HepG2 (cell line): ENCODE data around the gene B3GALT5. TPM values are rescaled to one million over a fixed set of nuclear protein-coding genes. Genes with fewer than 3 reads are reported as not detected.

Source experiments
- ATAC-seq: fragments of 200-7000 bp; cut with Tn5 transposase; 3 replicates; pipeline ENCODE4 v1.9.1; 2020; ENCODE audit warnings: mild to moderate bottlenecking, moderate library complexity
- BruUV-seq: library from RNA; stranded (reverse); fragments of 400-500 nt; replicated peaks from 2 replicates; lab custom pipeline; 2021; lab: Mats Ljungman, UMichigan
- CTCF ChIA-PET: fragments of 300-600 bp; formaldehyde crosslinking; extraction: SDS; loops from one replicate; lab custom pipeline; 2021; ENCODE audit warnings: low total read pairs, inconsistent platforms, low intra/inter-chr PET ratio; lab: Yijun Ruan, JAX
- POLR2A ChIA-PET: fragments of 350-600 bp; sonication (Branson Sonifier 250); formaldehyde crosslinking; loops from one replicate; lab custom pipeline; 2020; ENCODE audit warnings: antibody characterized with exemption, inconsistent platforms; lab: Yijun Ruan, JAX
- DNase-seq: peaks from one replicate; pipeline ENCODE4 v3.0.0-alpha.2; 2015; ENCODE audit warnings: low spot score
- FAIRE-seq: peaks from 3 replicates; lab custom pipeline; 2011; peaks lifted over from hg19 to GRCh38; lab: Jason Lieb, UNC
- H2AFZ ChIP-seq: one replicate; pipeline ENCODE4 v1.6.1; 2011; ENCODE audit warnings: low read length, inconsistent platforms
- H3K27ac ChIP-seq: fragments of 300-600 bp; 3 replicates; pipeline ENCODE4 v1.8.0; 2011; ENCODE audit warnings: mixed run types, mild to moderate bottlenecking, mixed read lengths, low read length, inconsistent platforms; ENCODE audit not compliant: insufficient read depth; ENCODE audit errors: extremely low read length
- H3K27me3 ChIP-seq, 2 experiments: fragments of 200-600 bp in 1 of 2; 2 replicates in 1 of 2; 3 replicates in 1 of 2; pipeline versions ENCODE4 v1.6.0 to v1.8.0; 2011; ENCODE audit warnings: low read length in 2 of 2, mild to moderate bottlenecking in 2 of 2, moderate library complexity in 2 of 2, inconsistent platforms in 1 of 2; ENCODE audit not compliant: insufficient read depth in 2 of 2, control insufficient read depth in 1 of 2
- H3K36me3 ChIP-seq, 2 experiments: fragments of 200-600 bp in 1 of 2; replicated peaks in 1 of 2; 2 replicates in 1 of 2; 3 replicates in 1 of 2; pipeline versions ENCODE4 v1.5.1 to v1.8.0; 2011; ENCODE audit warnings: low read length in 2 of 2, inconsistent platforms in 1 of 2; ENCODE audit not compliant: insufficient read depth in 2 of 2, control insufficient read depth in 1 of 2
- H3K4me1 ChIP-seq: 2 replicates; pipeline ENCODE4 v1.5.1; 2012; ENCODE audit warnings: low read length, inconsistent platforms; ENCODE audit not compliant: insufficient read depth
- H3K4me2 ChIP-seq: 2 replicates; pipeline ENCODE4 v1.6.0; 2011; ENCODE audit warnings: low read depth, low read length, inconsistent platforms
- H3K4me3 ChIP-seq, 3 experiments: fragments of 200-600 bp in 1 of 3; sonication (generic), shearing (Covaris generic) in 1 of 3; replicated peaks in 1 of 3; 2 replicates each; pipeline ENCODE4 v1.5.1; 2011 to 2016; ENCODE audit warnings: low read length in 3 of 3, inconsistent platforms in 2 of 3, low read depth in 2 of 3, mild to moderate bottlenecking in 2 of 3, control low read depth in 1 of 3, mixed read lengths in 1 of 3; ENCODE audit not compliant: insufficient read depth in 1 of 3
- H3K79me2 ChIP-seq: one replicate; pipeline ENCODE4 v1.6.1; 2011; ENCODE audit warnings: low read length, inconsistent platforms; ENCODE audit not compliant: insufficient read depth
- H3K9ac ChIP-seq: 2 replicates; pipeline ENCODE4 v1.6.0; 2011; ENCODE audit warnings: mild to moderate bottlenecking, low read depth, low read length, inconsistent platforms; ENCODE audit not compliant: insufficient read depth
- H3K9me3 ChIP-seq: 2 replicates; pipeline ENCODE4 v1.5.1; 2012; ENCODE audit warnings: mild to moderate bottlenecking, low read length
- H4K20me1 ChIP-seq: 2 replicates; pipeline ENCODE4 v1.6.0; 2011; ENCODE audit warnings: inconsistent platforms, mild to moderate bottlenecking, low read length, moderate library complexity; ENCODE audit not compliant: insufficient read depth
- ARNT ChIP-seq: fragments of 450-650 bp; IDR thresholded peaks from 2 replicates; pipeline ENCODE4 v1.6.1; 2017
- FOXA3 ChIP-seq: IDR thresholded peaks from 2 replicates; pipeline ENCODE4 v1.6.1; 2016; ENCODE audit warnings: missing genetic modification reagents, missing compliant biosample characterization
- GZF1 ChIP-seq: sonication (generic); formaldehyde crosslinking; IDR thresholded peaks from 2 replicates; pipeline ENCODE4 v1.5.1; 2020; ENCODE audit warnings: mild to moderate bottlenecking, missing genetic modification reagents
- HMG20B ChIP-seq: conservative IDR thresholded peaks from 2 replicates; pipeline ENCODE4 v1.6.1; 2016; ENCODE audit warnings: missing genetic modification reagents, missing compliant biosample characterization
- KLF15 ChIP-seq: sonication (generic); formaldehyde crosslinking; IDR thresholded peaks from 2 replicates; pipeline ENCODE4 v1.8.1; 2023; ENCODE audit warnings: borderline replicate concordance, mild to moderate bottlenecking, inconsistent platforms, missing genetic modification reagents, mixed read lengths
- ONECUT2 ChIP-seq: sonication (generic); formaldehyde crosslinking; IDR thresholded peaks from 2 replicates; pipeline ENCODE4 v1.4.0; 2020; ENCODE audit warnings: missing genetic modification reagents
- SIX4 ChIP-seq: sonication (generic); formaldehyde crosslinking; IDR thresholded peaks from 2 replicates; pipeline ENCODE4 v1.4.0; 2020; ENCODE audit warnings: missing genetic modification reagents
- SKI ChIP-seq: fragments of 450-650 bp; IDR thresholded peaks from one replicate; pipeline ENCODE4 v1.6.1; 2018; ENCODE audit warnings: mild to moderate bottlenecking; ENCODE audit not compliant: partially characterized antibody
- ZNF275 ChIP-seq: sonication (generic); formaldehyde crosslinking; IDR thresholded peaks from 2 replicates; pipeline ENCODE4 v1.8.0; 2022; ENCODE audit warnings: missing genetic modification reagents, mild to moderate bottlenecking, inconsistent platforms, borderline replicate concordance
- WGBS: methylation state at CpG from one replicate; pipeline ENCODE4 v1.1.6; 2017; ENCODE audit warnings: low lambda C conversion rate; 5-methylcytosine and 5-hydroxymethylcytosine counted together
- in situ Hi-C: cut with HindIII; loops from 2 replicates; pipeline ENCODE4 v1.10.0; 2017; ENCODE audit warnings: low pct_unique_long_range_greater_than_20kb; ENCODE audit not compliant: extremely low pct_ligation_motif_present
- intact Hi-C: fragments of 100-400 bp; cut with micrococcal nuclease; formaldehyde crosslinking; loops from one replicate; pipeline ENCODE4 v1.10.0; 2022; ENCODE audit not compliant: unreplicated experiment
- polyA plus RNA-seq, 8 experiments: library from polyadenylated mRNA; depleted of rRNA in 3 of 8; stranded (reverse) in 7 of 8; unstranded in 1 of 8; fragments of >200 nt; fragmentation: Illumina TruSeq in 4 of 8; extraction: Trizol in 4 of 8; gene quantifications; 2 replicates each; pipeline versions ENCODE4 v1.2.1 to v1.2.3, GENCODE V29; 2011 to 2016; ENCODE audit warnings: low read depth in 4 of 8, missing spikeins in 1 of 8, mixed read lengths in 1 of 8; ENCODE audit not compliant: insufficient read depth in 1 of 8
- total RNA-seq, 5 experiments: library from RNA; depleted of rRNA; stranded (reverse); fragments of >200 nt; fragmentation: Illumina TruSeq; extraction: Trizol; gene quantifications; 2 replicates each; pipeline ENCODE4 v1.2.3, GENCODE V29; 2016; ENCODE audit warnings: low read depth in 1 of 5
- TF ChIP-seq, protein P1 (sequence below): sonication (generic); formaldehyde crosslinking; IDR thresholded peaks from 2 replicates; pipeline ENCODE4 v1.4.0; 2020; ENCODE audit warnings: missing genetic modification reagents
- TF ChIP-seq, protein P2 (sequence below): sonication (generic); formaldehyde crosslinking; IDR thresholded peaks from 2 replicates; pipeline ENCODE4 v1.4.0; 2020; ENCODE audit warnings: missing genetic modification reagents, mild to moderate bottlenecking, borderline replicate concordance
- TF ChIP-seq, protein P3 (sequence below): sonication (generic); formaldehyde crosslinking; IDR thresholded peaks from 2 replicates; pipeline ENCODE4 v1.5.1; 2020; ENCODE audit warnings: mild to moderate bottlenecking, missing genetic modification reagents

B3GALT5 gene
- total and polyA plus RNA-seq, 2 of the 13 experiments (the other 11 are each of a cell fraction or from before 2014, with no cell fraction given), result 0.02 to 0.03 TPM

GRCh38 chr21:39661121-39661520, 48.4 kb downstream of the B3GALT5 start:
- intact Hi-C loops (no loop called here), in situ Hi-C loops (no loop called here)
- Histone ChIP-seq H3K4me1 (no peaks in the 10 kb centered on the region), H3K9ac (no peak overlapping the region), H3K9me3 (no peaks in the 10 kb centered on the region), H3K27ac (no peak overlapping the region), H3K4me2 (no peak overlapping the region), H4K20me1 (no peaks in the 10 kb centered on the region), H3K4me3 (no peak overlapping the region), H2AFZ (no peak overlapping the region), H3K79me2 (no peaks in the 10 kb centered on the region), H3K36me3 (no peaks in the 10 kb centered on the region), H3K27me3 (peaks cover 2 to 5% of the 10 kb centered on the region in 2 experiments; a peak in 2 of 5 replicates)
- TF ChIP-seq, protein P1, sequence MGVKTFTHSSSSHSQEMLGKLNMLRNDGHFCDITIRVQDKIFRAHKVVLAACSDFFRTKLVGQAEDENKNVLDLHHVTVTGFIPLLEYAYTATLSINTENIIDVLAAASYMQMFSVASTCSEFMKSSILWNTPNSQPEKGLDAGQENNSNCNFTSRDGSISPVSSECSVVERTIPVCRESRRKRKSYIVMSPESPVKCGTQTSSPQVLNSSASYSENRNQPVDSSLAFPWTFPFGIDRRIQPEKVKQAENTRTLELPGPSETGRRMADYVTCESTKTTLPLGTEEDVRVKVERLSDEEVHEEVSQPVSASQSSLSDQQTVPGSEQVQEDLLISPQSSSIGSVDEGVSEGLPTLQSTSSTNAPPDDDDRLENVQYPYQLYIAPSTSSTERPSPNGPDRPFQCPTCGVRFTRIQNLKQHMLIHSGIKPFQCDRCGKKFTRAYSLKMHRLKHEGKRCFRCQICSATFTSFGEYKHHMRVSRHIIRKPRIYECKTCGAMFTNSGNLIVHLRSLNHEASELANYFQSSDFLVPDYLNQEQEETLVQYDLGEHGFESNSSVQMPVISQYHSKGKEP, result no peak
- no peak for TF ChIP-seq ZNF275 (CRISPR knock-in tag)
- TF ChIP-seq ONECUT2, result no peak
- TF ChIP-seq SKI, result no peak
- TF ChIP-seq KLF15 (CRISPR knock-in tag), result no peak
- TF ChIP-seq, protein P2, sequence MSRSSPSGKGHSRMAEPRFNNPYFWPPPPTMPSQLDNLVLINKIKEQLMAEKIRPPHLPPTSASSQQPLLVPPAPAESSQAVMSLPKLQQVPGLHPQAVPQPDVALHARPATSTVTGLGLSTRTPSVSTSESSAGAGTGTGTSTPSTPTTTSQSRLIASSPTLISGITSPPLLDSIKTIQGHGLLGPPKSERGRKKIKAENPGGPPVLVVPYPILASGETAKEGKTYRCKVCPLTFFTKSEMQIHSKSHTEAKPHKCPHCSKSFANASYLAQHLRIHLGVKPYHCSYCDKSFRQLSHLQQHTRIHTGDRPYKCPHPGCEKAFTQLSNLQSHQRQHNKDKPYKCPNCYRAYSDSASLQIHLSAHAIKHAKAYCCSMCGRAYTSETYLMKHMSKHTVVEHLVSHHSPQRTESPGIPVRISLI (CRISPR knock-in tag), result no peak
- TF ChIP-seq, protein P3, sequence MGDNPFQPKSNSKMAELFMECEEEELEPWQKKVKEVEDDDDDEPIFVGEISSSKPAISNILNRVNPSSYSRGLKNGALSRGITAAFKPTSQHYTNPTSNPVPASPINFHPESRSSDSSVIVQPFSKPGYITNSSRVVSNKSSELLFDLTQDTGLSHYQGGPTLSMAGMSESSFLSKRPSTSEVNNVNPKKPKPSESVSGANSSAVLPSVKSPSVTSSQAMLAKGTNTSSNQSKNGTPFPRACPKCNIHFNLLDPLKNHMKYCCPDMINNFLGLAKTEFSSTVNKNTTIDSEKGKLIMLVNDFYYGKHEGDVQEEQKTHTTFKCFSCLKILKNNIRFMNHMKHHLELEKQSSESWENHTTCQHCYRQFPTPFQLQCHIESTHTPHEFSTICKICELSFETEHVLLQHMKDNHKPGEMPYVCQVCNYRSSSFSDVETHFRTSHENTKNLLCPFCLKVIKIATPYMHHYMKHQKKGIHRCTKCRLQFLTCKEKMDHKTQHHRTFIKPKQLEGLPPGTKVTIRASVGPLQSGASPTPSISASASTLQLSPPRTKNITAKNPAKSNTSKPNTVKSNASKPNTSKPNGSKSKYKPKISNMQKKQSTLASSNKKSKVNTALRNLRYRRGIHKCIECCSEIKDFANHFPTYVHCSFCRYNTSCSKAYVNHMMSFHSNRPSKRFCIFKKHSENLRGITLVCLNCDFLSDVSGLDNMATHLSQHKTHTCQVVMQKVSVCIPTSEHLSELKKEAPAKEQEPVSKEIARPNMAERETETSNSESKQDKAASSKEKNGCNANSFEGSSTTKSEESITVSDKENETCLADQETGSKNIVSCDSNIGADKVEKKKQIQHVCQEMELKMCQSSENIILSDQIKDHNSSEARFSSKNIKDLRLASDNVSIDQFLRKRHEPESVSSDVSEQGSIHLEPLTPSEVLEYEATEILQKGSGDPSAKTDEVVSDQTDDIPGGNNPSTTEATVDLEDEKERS (CRISPR knock-in tag), result no peak
- no peak for TF ChIP-seq SIX4 (CRISPR knock-in tag)
- TF ChIP-seq HMG20B (CRISPR knock-in tag), result no peak
- no peak for TF ChIP-seq FOXA3 (CRISPR knock-in tag)
- TF ChIP-seq ARNT, result no peak
- TF ChIP-seq GZF1 (CRISPR knock-in tag), result no peak
- DNase-seq (no peak), ATAC-seq (no peak), FAIRE-seq (no peak)
- ChIA-PET CTCF (no interaction called here), POLR2A (no interaction called here)
- WGBS, result 61% methylated on average over 12 of the region's 18 CpGs
- BruUV-seq, result no TSS peak
